Activated CD4-positive, alpha-beta T cell treated with anti-CD3 and anti-CD28 coated beads, Interleukin-2, amount 10 ng/mL, durations not matched to agents 7 days and 5 days (primary cell): Measurements from ENCODE around the gene ZNF831. TPM values are rescaled to one million over a fixed set of nuclear protein-coding genes. Genes with fewer than 3 reads are reported as not detected.

Experiments
- CTCF ChIA-PET: fragments of 350-600 bp; sonication (Branson Sonifier 250); formaldehyde crosslinking; loops from one replicate; lab custom pipeline; 2021; ENCODE audit warnings: antibody characterized with exemption; lab: Charles Lee
- POLR2A ChIA-PET: fragments of 350-600 bp; sonication (Branson Sonifier 250); formaldehyde crosslinking; loops from one replicate; lab custom pipeline; 2021; ENCODE audit warnings: antibody characterized with exemption; lab: Charles Lee
- DNase-seq: peaks from one replicate; pipeline ENCODE4 v3.0.0-alpha.2; 2020
- H3K27ac Mint-ChIP-seq: one replicate; pipeline ENCODE4 v1.8.0; 2021; ENCODE audit warnings: mild to moderate bottlenecking, moderate library complexity, mixed read lengths
- H3K27me3 Mint-ChIP-seq: one replicate; pipeline ENCODE4 v1.8.0; 2021; ENCODE audit warnings: mixed read lengths
- H3K36me3 Mint-ChIP-seq: one replicate; pipeline ENCODE4 v1.8.0; 2021; ENCODE audit warnings: low read depth, mixed read lengths
- H3K4me1 Mint-ChIP-seq: one replicate; pipeline ENCODE4 v1.8.0; 2021; ENCODE audit warnings: mixed read lengths
- H3K4me3 Mint-ChIP-seq: one replicate; pipeline ENCODE4 v1.8.0; 2021; ENCODE audit warnings: mild to moderate bottlenecking, moderate library complexity, mixed read lengths
- H3K9me3 Mint-ChIP-seq: one replicate; pipeline ENCODE4 v1.8.0; 2021; ENCODE audit warnings: mixed read lengths
- total RNA-seq, 2 experiments: library from RNA; stranded (reverse); gene quantifications; one replicate each; pipeline ENCODE4 v1.2.3, GENCODE V29; 2021

ZNF831 gene
- total RNA-seq, 2 experiments from 2014 or later = 10.3 to 10.4 TPM

- Mint-ChIP-seq H3K27me3 (no peaks in the 10 kb centered on the region), H3K4me3 (no peak overlapping the region), H3K36me3 (peaks cover 24% of the 10 kb centered on the region), H3K4me1 (no peaks in the 10 kb centered on the region), H3K9me3 (no peaks in the 10 kb centered on the region), H3K27ac (no peak overlapping the region)
- ChIA-PET CTCF (interaction anchor here (1.2 kb wide), 1 partner anchor 127 kb away, joined by 3 read pairs; no protein-coding TSS in a partner anchor), POLR2A (no interaction called here)
- DNase-seq = no peak
These were observed 51.3 kb downstream of the ZNF831 start for GRCh38 chr20:59214606-59215547.

- POLR2A ChIA-PET = no interaction called here
- DNase-seq = no peak
- H3K9me3 Mint-ChIP-seq = no peaks in the 10 kb centered on the region
- no peak overlapping the region for H3K27ac Mint-ChIP-seq
- CTCF ChIA-PET = no interaction called here
- H3K36me3 Mint-ChIP-seq = peaks cover 23% of the 10 kb centered on the region
- no peaks in the 10 kb centered on the region for H3K27me3 Mint-ChIP-seq
- peaks cover 13% of the 10 kb centered on the region for H3K4me1 Mint-ChIP-seq
- no peak overlapping the region for H3K4me3 Mint-ChIP-seq
These were observed 53.6 kb downstream of the ZNF831 start for GRCh38 chr20:59217173-59217572.

DNA sequence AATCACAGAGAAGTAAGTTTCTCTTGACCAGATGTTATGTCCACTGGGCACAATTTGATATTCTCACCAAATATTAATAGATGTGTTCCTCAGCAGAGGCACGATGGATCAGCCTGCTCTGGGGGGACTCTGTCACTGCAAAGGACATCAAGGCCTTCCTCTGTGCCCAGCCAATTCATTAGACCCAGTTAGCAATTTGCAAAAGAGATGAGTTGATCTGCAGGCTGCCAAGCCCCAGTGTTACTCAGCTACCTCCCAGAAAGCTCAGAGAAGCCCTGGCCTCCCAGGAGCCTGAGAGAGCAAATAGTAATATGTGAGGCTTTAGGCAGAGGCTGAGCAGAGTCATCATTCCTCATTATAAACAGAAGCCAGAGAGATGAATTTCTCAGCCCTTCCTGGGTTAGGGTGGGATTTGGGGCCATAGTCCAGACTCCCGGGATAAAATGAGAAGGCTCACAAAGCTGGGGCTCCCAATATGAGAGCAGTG, 54.2 kb downstream of the ZNF831 start:
- ChIA-PET POLR2A (no interaction called here), CTCF (no interaction called here)
- peaks cover 23% of the 10 kb centered on the region for H3K36me3 Mint-ChIP-seq
- H3K27me3 Mint-ChIP-seq = no peaks in the 10 kb centered on the region
- H3K4me1 Mint-ChIP-seq = peaks cover 17% of the 10 kb centered on the region
- DNase-seq = no peak
- no peak overlapping the region for H3K4me3 Mint-ChIP-seq
- H3K27ac Mint-ChIP-seq = no peak overlapping the region
- H3K9me3 Mint-ChIP-seq = no peaks in the 10 kb centered on the region

DNA sequence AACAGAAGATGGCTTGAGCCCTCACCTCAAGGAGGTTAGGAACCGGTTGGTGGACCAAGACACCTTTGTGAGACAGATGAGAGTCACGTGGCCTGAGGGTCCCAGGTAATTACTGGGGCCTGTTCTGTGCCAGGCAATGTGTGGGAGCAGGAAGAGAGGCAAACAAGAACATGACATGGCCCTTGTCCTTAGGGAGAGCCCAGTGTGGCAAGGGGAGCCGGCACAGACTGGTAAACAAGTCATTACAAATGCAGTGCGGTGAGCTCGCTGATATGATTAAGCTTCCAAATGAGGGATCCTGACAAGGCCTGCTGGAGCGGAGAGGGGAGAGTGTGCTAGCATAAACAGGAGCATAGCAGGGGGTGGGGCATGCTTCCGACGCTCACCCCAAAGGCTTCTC, 55.6 kb downstream of the ZNF831 start:
- ChIA-PET POLR2A (no interaction called here), CTCF (no interaction called here)
- peaks cover 16% of the 10 kb centered on the region for H3K36me3 Mint-ChIP-seq
- no peak overlapping the region for H3K27ac Mint-ChIP-seq
- peaks cover 19% of the 10 kb centered on the region for H3K4me1 Mint-ChIP-seq
- H3K9me3 Mint-ChIP-seq = no peaks in the 10 kb centered on the region
- H3K4me3 Mint-ChIP-seq = no peak overlapping the region
- no peaks in the 10 kb centered on the region for H3K27me3 Mint-ChIP-seq
- no peak for DNase-seq

DNA sequence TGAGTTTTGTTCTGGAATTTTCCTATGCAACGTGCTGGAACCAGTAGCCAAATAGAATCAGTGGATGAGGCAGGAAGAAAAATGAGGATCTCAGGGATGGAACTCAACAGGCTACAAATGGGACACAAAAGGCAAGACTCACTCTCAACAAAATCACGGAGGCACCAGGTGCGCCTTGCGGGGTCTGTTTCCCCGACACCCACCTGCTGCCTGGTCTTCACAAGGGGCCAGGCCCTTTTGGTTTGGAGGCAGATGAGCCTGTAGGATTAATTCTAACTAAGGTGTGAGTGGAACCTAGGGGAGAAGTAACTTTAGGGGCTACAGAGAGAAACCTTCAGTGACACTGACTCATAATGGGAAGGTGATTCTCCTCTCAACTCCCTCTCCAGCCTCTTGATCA, 56.5 kb downstream of the ZNF831 start:
- DNase-seq = no peak
- no peak overlapping the region for H3K27ac Mint-ChIP-seq
- peaks cover 19% of the 10 kb centered on the region for H3K4me1 Mint-ChIP-seq
- H3K4me3 Mint-ChIP-seq = no peak overlapping the region
- peaks cover 13% of the 10 kb centered on the region for H3K36me3 Mint-ChIP-seq
- no peaks in the 10 kb centered on the region for H3K27me3 Mint-ChIP-seq
- H3K9me3 Mint-ChIP-seq = no peaks in the 10 kb centered on the region
- ChIA-PET POLR2A (no interaction called here), CTCF (interaction anchor here (2.7 kb wide), 1 partner anchor 12 kb away, joined by 16 read pairs; no protein-coding TSS in a partner anchor)

GRCh38 chr20:59221049-59221706, 57.6 kb downstream of the ZNF831 start:
- ChIA-PET CTCF (interaction anchor here (1.1 to 2.8 kb wide), 9 partner anchors 8 to 133 kb away, joined by 3 to 16 read pairs (median 6); no protein-coding TSS in a partner anchor), POLR2A (no interaction called here)
- Mint-ChIP-seq H3K27me3 (no peaks in the 10 kb centered on the region), H3K36me3 (peaks cover 9% of the 10 kb centered on the region), H3K4me1 (peaks cover 19% of the 10 kb centered on the region), H3K27ac (no peak overlapping the region), H3K9me3 (no peaks in the 10 kb centered on the region), H3K4me3 (peak overlapping the region; percentile 51)
- DNase-seq = no peak

GRCh38 chr20:59221707-59222252, 58.2 kb downstream of the ZNF831 start:
- POLR2A ChIA-PET = no interaction called here

GRCh38 chr20:59222253-59223181, 58.9 kb downstream of the ZNF831 start:
- Mint-ChIP-seq H3K4me1 (peaks cover 22% of the 10 kb centered on the region), H3K27me3 (no peaks in the 10 kb centered on the region), H3K9me3 (no peaks in the 10 kb centered on the region), H3K27ac (peak overlapping the region; percentile 70), H3K36me3 (peaks cover 15% of the 10 kb centered on the region), H3K4me3 (peak overlapping the region; percentile 71)
- CTCF ChIA-PET = interaction anchor here (0.6 to 2.8 kb wide), 18 partner anchors 9 to 414 kb away, joined by 3 to 16 read pairs (median 4); no protein-coding TSS in a partner anchor
- peak; percentile 82 for DNase-seq
- POLR2A ChIA-PET = no interaction called here

More at GRCh38 chr20:59221707-59222252, 58.2 kb downstream of the ZNF831 start:
- H3K9me3 Mint-ChIP-seq = no peaks in the 10 kb centered on the region
- peak overlapping the region; percentile 51 for H3K4me3 Mint-ChIP-seq
- peaks cover 9% of the 10 kb centered on the region for H3K36me3 Mint-ChIP-seq
- H3K27me3 Mint-ChIP-seq = no peaks in the 10 kb centered on the region
- CTCF ChIA-PET = interaction anchor here (0.6 to 2.8 kb wide), 17 partner anchors 9 to 352 kb away, joined by 3 to 16 read pairs (median 4); no protein-coding TSS in a partner anchor
- H3K27ac Mint-ChIP-seq = peak overlapping the region; percentile 26
- H3K4me1 Mint-ChIP-seq = peaks cover 22% of the 10 kb centered on the region
- no peak for DNase-seq

DNA sequence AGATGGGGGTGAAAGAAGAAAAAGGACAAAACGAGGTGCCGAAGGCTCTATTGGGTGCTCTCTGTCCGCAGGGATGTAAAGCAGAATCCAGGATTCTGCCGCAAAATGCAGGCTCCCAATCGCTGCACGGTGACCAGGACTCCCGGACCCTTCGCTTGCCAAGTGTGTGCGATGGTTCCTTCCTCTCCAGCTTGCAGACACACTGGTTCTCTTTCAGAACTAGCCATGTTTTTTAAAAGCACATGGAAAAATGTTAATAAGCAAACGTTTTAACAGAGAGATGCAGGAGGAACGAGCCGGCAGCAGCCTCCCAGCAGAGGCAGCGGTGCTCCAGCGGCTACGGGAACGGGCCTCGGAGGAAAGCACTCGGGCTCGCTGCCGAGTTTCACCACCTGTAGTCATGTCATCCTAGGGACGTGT, 59.6 kb downstream of the ZNF831 start:
- Mint-ChIP-seq H3K27me3 (no peaks in the 10 kb centered on the region), H3K4me1 (peaks cover 22% of the 10 kb centered on the region), H3K36me3 (peaks cover 18% of the 10 kb centered on the region), H3K4me3 (peak overlapping the region; percentile 24), H3K9me3 (peaks cover 2% of the 10 kb centered on the region), H3K27ac (no peak overlapping the region)
- POLR2A ChIA-PET = no interaction called here
- no peak for DNase-seq
- CTCF ChIA-PET = interaction anchor here (0.6 to 2.8 kb wide), 5 partner anchors 8 to 413 kb away, joined by 3 to 12 read pairs (median 6); no protein-coding TSS in a partner anchor

DNA sequence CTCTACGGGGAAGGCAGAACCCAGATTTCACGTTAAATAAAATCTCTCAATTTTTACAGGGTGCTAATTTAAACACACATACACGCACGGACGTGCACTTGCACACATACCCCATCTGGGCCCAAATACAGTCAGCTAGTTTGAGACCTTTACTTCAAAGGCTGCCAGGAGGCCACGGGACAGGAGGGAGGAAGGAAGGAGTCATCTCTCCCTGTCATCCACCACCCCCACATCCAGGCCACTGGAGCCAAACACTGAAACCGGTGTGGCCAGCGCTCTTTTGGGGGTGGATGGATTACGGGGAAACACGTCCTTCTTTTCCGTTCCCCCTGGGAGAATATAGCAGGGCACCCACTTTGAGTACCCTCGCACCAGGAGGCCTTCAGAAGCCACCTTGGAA, 60.1 kb downstream of the ZNF831 start:
- CTCF ChIA-PET = interaction anchor here (0.8 to 2.4 kb wide), 3 partner anchors 8 to 29 kb away, joined by 3 to 11 read pairs (median 6); no protein-coding TSS in a partner anchor
- Mint-ChIP-seq H3K4me1 (peaks cover 22% of the 10 kb centered on the region), H3K27ac (no peak overlapping the region), H3K9me3 (peaks cover 5% of the 10 kb centered on the region), H3K4me3 (no peak overlapping the region), H3K27me3 (no peaks in the 10 kb centered on the region), H3K36me3 (peaks cover 20% of the 10 kb centered on the region)
- POLR2A ChIA-PET = no interaction called here
- no peak for DNase-seq

- H3K27me3 Mint-ChIP-seq = no peaks in the 10 kb centered on the region
- no peak overlapping the region for H3K27ac Mint-ChIP-seq
- CTCF ChIA-PET = interaction anchor here (0.8 kb wide), 1 partner anchor 28 kb away, joined by 3 read pairs; no protein-coding TSS in a partner anchor
These were observed 60.6 kb downstream of the ZNF831 start for GRCh38 chr20:59224236-59224635.

More at GRCh38 chr20:59224236-59224635, 60.6 kb downstream of the ZNF831 start:
- no peak for DNase-seq
- H3K9me3 Mint-ChIP-seq = peaks cover 8% of the 10 kb centered on the region
- peaks cover 22% of the 10 kb centered on the region for H3K4me1 Mint-ChIP-seq
- H3K36me3 Mint-ChIP-seq = peaks cover 25% of the 10 kb centered on the region
- H3K4me3 Mint-ChIP-seq = no peak overlapping the region
- POLR2A ChIA-PET = no interaction called here
